Stimulated activated CD8-positive, alpha-beta memory T cell treated with anti-CD3 and anti-CD28 coated beads, Interleukin-12 subunit alpha, Interleukin-12 subunit beta, amount 100 ng/mL, for 24 hours (primary cell): ENCODE data around the gene NPEPPS.
"Not testable (repeated sequence)": the region's sequence is repeated elsewhere in the genome, so short reads cannot be mapped to it uniquely, and the experiment has no call there.

Experiments
- DNase-seq: peaks from one replicate; pipeline ENCODE4 v3.0.0-alpha.2; 2020; ENCODE audit errors: extremely low read depth

NPEPPS gene

DNA sequence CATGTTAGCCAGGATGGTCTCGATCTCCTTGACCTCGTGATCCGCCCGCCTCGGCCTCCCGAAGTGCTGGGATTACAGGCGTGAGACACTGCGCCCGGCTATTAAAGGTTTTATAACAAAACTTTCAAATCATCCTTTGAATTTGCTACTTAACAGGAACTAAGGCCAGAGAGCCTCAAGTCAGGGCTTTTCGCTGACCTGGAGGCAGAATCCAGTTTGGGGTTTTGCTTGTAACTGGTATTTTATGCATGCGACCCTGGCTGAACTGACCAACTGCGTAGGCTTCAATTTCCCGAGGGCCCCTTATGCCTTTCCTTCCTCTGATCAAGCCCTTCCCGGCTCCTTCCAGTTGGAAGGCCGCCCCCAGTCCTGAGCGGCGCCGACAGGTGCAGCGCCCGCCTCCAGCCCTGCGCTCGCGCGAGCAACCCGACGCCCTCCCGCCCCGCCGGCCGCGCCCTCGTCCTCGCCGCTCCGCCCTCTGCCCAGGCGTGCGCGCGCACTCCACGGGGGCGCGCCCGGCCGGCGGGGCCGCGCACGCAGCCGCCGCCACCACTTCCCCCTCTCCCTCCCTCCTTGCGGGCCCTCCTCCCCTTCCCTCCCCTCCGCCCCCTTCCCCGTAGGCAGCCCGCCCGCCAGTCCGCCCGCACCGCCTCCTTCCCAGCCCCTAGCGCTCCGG is at the start of gene NPEPPS:
TSS of gene NPEPPS (plus strand) at position 552 of the 676 bp plus-strand sequence. CDS start 193 bp downstream, outside the sequence.
- peak; percentile 58 for DNase-seq

GRCh38 chr17:47491841-47492212 is 39.1 kb upstream of the NPEPPS start:
- DNase-seq: not testable (repeated sequence)

- not testable (repeated sequence) for DNase-seq
Measured at GRCh38 chr17:47499074-47499473, 31.8 kb upstream of the NPEPPS start.

DNA sequence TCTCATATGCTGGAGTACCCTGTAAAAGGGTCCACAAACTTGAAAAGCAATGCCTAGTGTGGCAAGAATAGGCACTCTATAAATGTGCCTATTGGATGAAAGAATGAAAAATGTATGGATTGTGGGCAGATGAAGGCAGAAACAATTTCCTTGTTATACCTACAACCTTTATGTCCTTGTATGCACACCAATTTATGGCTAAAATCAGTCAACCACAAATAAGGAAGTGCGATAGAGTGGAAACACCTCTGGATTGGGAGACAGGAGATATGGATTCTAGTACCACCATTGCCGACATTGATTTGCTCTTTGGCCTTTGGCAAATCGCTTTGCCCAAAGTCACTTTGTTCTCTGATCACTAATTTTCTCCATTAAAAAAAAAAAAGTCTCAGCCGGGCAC is 31.4 kb upstream of the NPEPPS start:
- DNase-seq: not testable (repeated sequence)

GRCh38 chr17:47500620-47501019 is 30.3 kb upstream of the NPEPPS start:
- not testable (repeated sequence) for DNase-seq

DNA sequence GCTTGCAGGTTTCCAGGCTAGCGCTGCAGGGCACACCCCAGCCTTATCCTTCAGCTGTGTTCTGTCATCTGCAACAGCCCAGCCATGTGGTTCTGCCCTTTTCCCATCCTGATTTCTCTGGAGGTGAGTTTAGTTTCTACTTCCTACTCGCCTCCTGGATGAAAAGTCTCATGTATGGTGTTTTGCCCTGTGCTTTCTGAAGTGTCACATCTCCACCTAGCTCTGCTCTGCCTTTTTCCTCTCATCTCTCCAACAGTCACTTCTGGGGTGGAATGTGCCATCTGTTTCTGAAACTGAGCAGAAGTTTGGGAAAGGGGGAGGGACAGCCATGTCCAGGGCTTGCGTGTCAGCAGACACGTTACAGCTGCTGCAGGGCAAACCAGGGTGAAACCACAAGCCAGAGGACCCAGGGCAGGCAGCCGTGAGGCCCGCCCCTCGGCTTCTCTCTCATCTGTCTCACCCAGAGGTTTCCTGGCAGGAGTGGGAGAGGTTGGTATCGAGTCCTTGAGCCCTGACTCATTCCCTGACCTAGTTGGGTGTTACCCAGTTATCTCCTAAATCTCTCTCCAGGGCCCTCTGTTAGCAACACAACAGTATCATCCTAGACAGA is 28.7 kb upstream of the NPEPPS start:
- DNase-seq: not testable (repeated sequence)

DNA sequence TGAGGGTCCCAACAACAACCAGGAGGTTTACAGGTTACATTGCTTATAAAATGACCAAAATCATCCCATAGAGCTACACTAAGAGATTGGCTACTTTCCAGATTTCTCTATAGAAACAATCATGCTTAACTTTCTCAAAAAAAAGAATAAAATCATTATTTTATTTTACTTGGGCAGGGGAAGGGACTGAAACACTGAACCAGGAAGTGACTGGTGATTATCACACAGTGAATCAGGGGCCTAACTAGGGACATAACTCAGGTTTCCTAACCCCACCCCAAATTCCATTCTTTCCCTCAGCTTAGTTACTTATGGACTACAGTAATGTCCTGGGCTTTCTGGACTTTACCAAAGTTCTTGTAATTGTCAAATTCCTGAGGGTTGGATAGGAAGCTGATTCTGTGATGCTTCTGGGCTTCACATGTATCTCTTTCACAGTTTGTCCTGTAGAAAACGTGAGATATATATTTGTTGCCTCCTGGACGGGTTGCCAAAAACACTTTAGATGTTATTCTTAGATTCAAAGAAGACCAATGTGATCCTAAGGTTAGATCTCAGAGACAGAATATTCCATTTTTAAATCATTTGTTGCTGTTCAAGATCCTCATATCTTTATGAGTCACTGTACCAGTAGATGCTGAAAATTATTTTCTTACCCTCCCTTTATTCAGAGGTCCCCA is 28.0 kb upstream of the NPEPPS start:
- not testable (repeated sequence) for DNase-seq

DNA sequence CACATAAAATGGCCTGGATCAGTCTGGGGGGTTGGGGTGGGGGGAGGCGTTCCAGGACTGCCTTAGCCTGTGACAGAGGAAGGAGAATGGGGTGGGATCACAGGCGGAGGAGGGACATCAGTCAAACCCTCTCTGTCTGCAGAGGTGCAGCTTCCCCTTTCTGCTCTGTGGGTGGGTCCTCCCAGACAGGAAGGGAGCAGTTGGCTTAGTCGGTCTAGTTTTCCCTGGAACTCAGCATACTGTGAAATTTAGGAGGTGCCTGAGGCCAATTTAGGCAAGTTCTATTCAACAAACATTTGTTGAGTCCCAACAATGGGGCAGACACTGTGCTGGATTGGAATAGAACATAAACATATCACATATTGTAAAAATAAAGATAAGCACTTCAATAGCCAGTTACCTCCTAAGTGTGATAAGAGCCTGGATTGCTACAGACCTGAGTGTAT is 19.2 kb upstream of the NPEPPS start:
- DNase-seq: not testable (repeated sequence)

DNA sequence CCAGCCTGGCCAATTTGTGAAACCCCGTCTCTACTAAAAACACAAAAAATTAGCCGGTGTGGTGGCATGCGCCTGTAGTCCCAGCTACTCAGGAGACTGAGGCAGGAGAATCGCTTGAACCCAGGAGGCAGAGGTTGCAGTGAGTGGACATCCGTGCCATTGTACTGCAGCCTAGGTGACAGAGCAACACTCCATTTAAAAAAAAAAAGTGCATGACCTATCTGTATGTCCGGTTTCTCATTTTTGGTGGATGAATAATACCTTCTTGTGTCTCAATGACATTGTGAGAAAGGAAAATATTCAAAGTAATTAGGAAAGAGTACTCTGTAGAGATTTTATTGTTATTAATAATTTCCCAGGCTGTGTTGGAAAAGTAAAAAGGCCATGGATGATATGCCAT is 17.6 kb upstream of the NPEPPS start:
- not testable (repeated sequence) for DNase-seq

DNA sequence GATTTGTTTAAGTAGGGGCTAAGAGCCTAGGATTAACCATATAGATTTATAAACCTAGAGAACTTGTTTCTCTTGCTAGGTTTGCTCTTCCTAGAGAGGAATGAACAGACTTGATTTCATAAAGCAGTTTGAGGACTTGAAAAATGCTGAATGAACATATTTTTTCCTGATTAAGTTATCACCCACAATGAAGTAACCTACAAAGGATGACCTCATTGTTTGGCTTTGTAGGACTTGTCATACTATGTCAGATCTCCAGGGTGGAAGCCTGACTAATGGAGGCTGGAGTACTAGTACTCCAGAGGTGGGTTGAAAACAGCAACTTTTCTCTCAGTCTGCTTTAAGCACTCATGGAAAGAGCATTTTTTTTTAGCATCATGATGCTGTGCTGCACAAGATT is 12.0 kb upstream of the NPEPPS start:
- DNase-seq: not testable (repeated sequence)

- not testable (repeated sequence) for DNase-seq
Measured at GRCh38 chr17:47519365-47519764, 11.5 kb upstream of the NPEPPS start.

- DNase-seq: not testable (repeated sequence)
Measured at GRCh38 chr17:47520279-47520678, 10.6 kb upstream of the NPEPPS start.

- not testable (repeated sequence) for DNase-seq
Measured at GRCh38 chr17:47521434-47521833, 9.5 kb upstream of the NPEPPS start.

DNA sequence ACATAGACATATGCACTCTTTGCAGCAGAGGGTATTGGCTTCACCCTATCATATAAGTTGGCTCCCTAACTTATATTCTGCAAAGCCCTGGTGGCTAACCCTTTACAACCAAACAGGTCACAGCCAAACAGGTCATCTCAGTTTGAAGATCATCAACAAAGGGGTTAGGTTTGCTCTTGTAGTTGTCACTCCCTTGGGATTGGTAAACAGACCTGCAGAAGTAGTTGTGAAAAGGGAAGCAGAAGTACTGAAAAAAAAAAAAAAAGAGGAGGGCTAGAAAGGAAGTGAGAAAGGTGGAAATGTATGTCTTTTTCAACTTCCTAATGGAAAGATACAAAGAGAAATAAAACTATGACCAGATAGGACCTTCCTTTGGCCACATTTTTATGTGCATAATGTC is 8.6 kb upstream of the NPEPPS start:
- DNase-seq: not testable (repeated sequence)

GRCh38 chr17:47531233-47531820 is 419 bp downstream of the NPEPPS start:
- DNase-seq: not testable (repeated sequence)

GRCh38 chr17:47539085-47539484 is 8.2 kb downstream of the NPEPPS start:
- not testable (repeated sequence) for DNase-seq

DNA sequence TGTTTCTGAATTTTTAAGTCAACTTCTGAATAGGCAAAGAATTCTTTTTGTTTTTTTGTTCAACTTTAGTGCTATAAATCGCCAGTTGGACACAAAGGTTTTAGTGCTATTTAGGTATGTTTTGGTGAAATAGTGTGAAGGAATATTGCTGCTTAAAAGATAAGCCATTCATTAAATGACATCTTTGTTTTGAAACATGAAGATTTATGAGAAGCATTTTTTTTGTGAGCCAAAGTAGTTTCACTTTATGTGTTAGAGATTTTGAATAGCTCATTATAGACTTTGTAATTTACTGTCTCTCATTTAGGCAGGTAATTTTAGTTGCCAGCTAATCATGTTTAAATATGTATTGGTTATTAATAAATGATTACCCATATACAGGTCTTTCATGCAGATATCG is 10.8 kb downstream of the NPEPPS start:
- DNase-seq: not testable (repeated sequence)

DNA sequence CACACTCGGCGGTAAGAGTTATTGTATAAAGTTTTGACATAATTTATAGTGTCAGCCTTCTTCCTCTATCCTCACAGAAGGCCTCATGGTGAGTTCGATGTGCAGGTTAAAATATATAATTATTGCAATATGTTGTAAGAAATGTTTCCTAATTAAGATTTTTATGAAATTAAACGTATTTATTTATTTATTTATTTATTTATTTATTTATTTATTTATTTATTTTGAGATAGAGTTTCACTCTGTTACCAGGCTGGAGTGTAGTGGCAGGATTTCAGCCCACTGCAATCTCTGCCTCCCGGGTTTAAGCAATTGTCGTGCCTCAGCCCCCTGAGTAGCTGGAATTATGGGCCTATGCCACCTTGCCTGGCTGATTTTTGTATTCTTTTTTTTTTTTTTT is 13.4 kb downstream of the NPEPPS start:
- not testable (repeated sequence) for DNase-seq

DNA sequence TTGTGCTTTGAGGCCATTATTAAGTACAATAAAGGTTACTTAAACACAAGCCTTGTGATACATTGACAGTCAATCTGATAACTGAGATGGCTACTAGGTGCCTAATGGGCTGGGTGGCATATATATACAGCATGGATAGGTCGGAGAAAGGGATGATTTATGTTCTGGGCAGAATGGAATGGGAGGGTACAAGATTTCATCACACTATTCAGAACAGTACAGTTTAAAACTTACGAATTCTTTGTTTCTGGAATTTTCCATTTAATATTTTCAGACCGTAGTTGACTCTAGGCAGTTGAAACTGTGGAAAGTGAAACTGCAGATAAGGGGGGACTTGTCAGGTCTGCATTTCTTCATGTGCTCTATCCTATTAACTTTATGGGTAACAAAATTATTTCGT is 23.8 kb downstream of the NPEPPS start:
- DNase-seq: not testable (repeated sequence)

DNA sequence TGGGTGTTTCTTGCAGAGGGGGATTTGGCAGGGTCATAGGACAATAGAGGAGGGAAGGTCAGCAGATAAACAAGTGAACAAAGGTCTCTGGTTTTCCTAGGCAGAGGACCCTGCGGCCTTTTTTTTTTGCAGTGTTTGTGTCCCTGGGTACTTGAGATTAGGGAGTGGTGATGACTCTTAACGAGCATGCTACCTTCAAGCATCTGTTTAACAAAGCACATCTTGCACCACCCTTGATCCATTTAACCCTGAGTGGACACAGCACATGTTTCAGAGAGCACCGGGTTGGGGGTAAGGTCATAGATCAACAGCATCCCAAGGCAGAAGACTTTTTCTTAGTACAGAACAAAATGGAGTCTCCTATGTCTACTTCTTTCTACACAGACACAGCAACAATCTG is 25.2 kb downstream of the NPEPPS start:
- DNase-seq: not testable (repeated sequence)

GRCh38 chr17:47560517-47561043 is 29.7 kb downstream of the NPEPPS start:
- DNase-seq: not testable (repeated sequence)
